Upper lobe of left lung (tissue), 4 donors: ENCODE data around the gene NSUN5.
"Not testable (repeated sequence)": the region's sequence is repeated elsewhere in the genome, so short reads cannot be mapped to it uniquely, and the experiment has no call there.

Experiments
- EP300 ChIP-seq, 4 donors: sonication (generic); formaldehyde crosslinking; IDR thresholded peaks; one replicate each; pipeline ENCODE4 v1.5.1; 2017; ENCODE audit warnings: antibody characterized with exemption in 4 of 4, control low read depth in 2 of 4
- POLR2A ChIP-seq, 4 donors: fragments of 450-650 bp; IDR thresholded peaks; one replicate each; pipeline ENCODE4 v1.5.1; 2016 to 2017; ENCODE audit warnings: antibody characterized with exemption in 4 of 4, mild to moderate bottlenecking in 2 of 4
- POLR2AphosphoS5 ChIP-seq, 2 donors: sonication (generic); formaldehyde crosslinking; IDR thresholded peaks; one replicate each; pipeline ENCODE4 v1.5.1; 2017; ENCODE audit warnings: antibody characterized with exemption in 2 of 2
- TF ChIP-seq, protein P1 (sequence below), 6 experiments: fragments of 450-650 bp in 4 of 6; fragments of 200-600 bp in 2 of 6; sonication (generic) in 2 of 6; IDR thresholded peaks; one replicate each; pipeline ENCODE4 v1.5.1; 2016 to 2019; ENCODE audit warnings: antibody characterized with exemption in 6 of 6

DNA sequence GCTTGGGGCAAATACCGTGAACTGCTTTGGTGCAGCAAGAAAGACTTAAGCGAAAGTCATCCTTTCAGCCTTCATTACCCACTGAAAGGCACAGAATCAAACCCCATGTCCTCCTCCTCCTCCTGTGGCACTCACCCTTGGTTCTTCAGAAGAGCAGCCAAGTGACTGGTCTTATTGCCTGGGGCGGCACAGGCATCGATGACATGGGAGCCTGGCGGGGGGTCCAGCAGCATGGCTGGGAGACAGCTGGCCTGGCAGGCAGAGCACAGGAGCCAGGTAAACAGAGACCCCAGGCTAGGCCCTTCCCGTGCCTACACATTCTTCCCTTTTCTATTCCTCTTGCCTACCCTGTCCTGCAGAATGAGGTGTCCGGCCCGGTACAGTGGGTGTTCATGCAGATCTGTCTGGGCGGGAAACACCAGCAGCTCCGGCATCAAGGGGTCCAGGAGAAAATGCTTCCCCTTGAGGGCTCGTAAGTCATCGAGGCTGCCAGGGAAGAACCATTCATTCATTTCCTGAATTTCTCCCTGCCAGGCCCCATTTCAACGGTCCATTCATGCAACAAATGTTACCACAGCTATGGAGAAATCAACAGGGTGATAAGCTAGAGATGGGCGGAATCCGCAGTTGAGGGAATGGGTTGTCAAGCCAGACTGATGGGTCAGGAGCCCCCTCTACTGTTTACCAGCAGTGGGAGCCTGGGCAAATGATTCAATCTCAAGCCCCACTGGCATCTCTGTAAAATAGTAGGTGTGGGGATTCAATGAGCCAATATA is 3.8 kb downstream of the NSUN5 start:
- not testable (repeated sequence) for TF ChIP-seq POLR2A, POLR2AphosphoS5, EP300 (IDR thresholded peaks at IDR 0.05)
- TF ChIP-seq, protein P1, sequence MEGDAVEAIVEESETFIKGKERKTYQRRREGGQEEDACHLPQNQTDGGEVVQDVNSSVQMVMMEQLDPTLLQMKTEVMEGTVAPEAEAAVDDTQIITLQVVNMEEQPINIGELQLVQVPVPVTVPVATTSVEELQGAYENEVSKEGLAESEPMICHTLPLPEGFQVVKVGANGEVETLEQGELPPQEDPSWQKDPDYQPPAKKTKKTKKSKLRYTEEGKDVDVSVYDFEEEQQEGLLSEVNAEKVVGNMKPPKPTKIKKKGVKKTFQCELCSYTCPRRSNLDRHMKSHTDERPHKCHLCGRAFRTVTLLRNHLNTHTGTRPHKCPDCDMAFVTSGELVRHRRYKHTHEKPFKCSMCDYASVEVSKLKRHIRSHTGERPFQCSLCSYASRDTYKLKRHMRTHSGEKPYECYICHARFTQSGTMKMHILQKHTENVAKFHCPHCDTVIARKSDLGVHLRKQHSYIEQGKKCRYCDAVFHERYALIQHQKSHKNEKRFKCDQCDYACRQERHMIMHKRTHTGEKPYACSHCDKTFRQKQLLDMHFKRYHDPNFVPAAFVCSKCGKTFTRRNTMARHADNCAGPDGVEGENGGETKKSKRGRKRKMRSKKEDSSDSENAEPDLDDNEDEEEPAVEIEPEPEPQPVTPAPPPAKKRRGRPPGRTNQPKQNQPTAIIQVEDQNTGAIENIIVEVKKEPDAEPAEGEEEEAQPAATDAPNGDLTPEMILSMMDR (IDR thresholded peaks at IDR 0.05) = not testable (repeated sequence)
